Measurements from ENCODE around the gene COX6A1. TPM values are rescaled to one million over a fixed set of nuclear protein-coding genes. Genes with fewer than 3 reads are reported as not detected.
"Not testable (repeated sequence)": the region's sequence is repeated elsewhere in the genome, so short reads cannot be mapped to it uniquely, and the experiment has no call there.

COX6A1 gene
- total RNA-seq, 1 donor: 366 TPM

GRCh38 chr12:120481022-120481767, 43.3 kb downstream of the COX6A1 start:
- no peak overlapping the region for H3K4me3 ChIP-seq (ENCODE audit: low read depth, low read length)
- no peak for TF ChIP-seq CTCF (IDR thresholded peaks at IDR 0.05; ENCODE audit: insufficient read depth, low read length)
- no peak for DNase-seq (ENCODE audit: low read depth)

- TF ChIP-seq CTCF (IDR thresholded peaks at IDR 0.05; ENCODE audit: insufficient read depth, low read length): no peak
- H3K4me3 ChIP-seq (ENCODE audit: low read depth, low read length): no peak overlapping the region
- DNase-seq (ENCODE audit: low read depth): no peak
Measured at GRCh38 chr12:120483621-120484020, 45.7 kb downstream of the COX6A1 start.

- TF ChIP-seq CTCF (IDR thresholded peaks at IDR 0.05; ENCODE audit: insufficient read depth, low read length): no peak
- no peak for DNase-seq (ENCODE audit: low read depth)
- H3K4me3 ChIP-seq (ENCODE audit: low read depth, low read length): no peak overlapping the region
Measured at GRCh38 chr12:120485961-120486881, 48.3 kb downstream of the COX6A1 start.

GRCh38 chr12:120487552-120487951, 49.6 kb downstream of the COX6A1 start:
- H3K4me3 ChIP-seq (ENCODE audit: low read depth, low read length); DNase-seq (ENCODE audit: low read depth): not testable (repeated sequence)

GRCh38 chr12:120488057-120488640, 50.2 kb downstream of the COX6A1 start:
- no peak overlapping the region for H3K4me3 ChIP-seq (ENCODE audit: low read depth, low read length)

GRCh38 chr12:120489018-120489417, 51.1 kb downstream of the COX6A1 start:
- no peak for TF ChIP-seq CTCF (IDR thresholded peaks at IDR 0.05; ENCODE audit: insufficient read depth, low read length)
- H3K4me3 ChIP-seq (ENCODE audit: low read depth, low read length): no peak overlapping the region
- no peak for DNase-seq (ENCODE audit: low read depth)

More at GRCh38 chr12:120488057-120488640, 50.2 kb downstream of the COX6A1 start:
- DNase-seq (ENCODE audit: low read depth): no peak
- TF ChIP-seq CTCF (IDR thresholded peaks at IDR 0.05; ENCODE audit: insufficient read depth, low read length): no peak

- DNase-seq (ENCODE audit: low read depth): no peak
- no peak overlapping the region for H3K4me3 ChIP-seq (ENCODE audit: low read depth, low read length)
- TF ChIP-seq CTCF (IDR thresholded peaks at IDR 0.05; ENCODE audit: insufficient read depth, low read length): no peak
Measured at GRCh38 chr12:120490325-120490724, 52.4 kb downstream of the COX6A1 start.
